Stimulated activated CD8-positive, alpha-beta memory T cell treated with anti-CD3 and anti-CD28 coated beads, Interleukin-12 subunit alpha, Interleukin-12 subunit beta, amount 100 ng/mL, for 4 hours (primary cell): ENCODE measurements around the gene AGT.

Source experiments
- DNase-seq: peaks from one replicate; pipeline ENCODE4 v3.0.0-alpha.2; 2020; ENCODE audit warnings: low read depth

Gene AGT

GRCh38 chr1:230713915-230714764, at the start of gene AGT:
Gene AGT (minus strand): TSS chr1:230714122. CDS start chr1:230710823, 3,299 bp downstream.
- no peak for DNase-seq

GRCh38 chr1:230761443-230762167, 47.7 kb upstream of the AGT start:
- DNase-seq, result no peak

GRCh38 chr1:230760360-230760827, 46.5 kb upstream of the AGT start:
- DNase-seq, result no peak

GRCh38 chr1:230759369-230760065, 45.6 kb upstream of the AGT start:
- DNase-seq, result no peak

- no peak for DNase-seq
These were observed 44.9 kb upstream of the AGT start for GRCh38 chr1:230758709-230759368.

- DNase-seq, result no peak
These were observed 44.2 kb upstream of the AGT start for GRCh38 chr1:230757856-230758708.

- DNase-seq, result no peak
These were observed 40.9 kb upstream of the AGT start for GRCh38 chr1:230754796-230755195.

GRCh38 chr1:230753586-230754251, 39.8 kb upstream of the AGT start:
- no peak for DNase-seq

- DNase-seq, result no peak
These were observed 39.3 kb upstream of the AGT start for GRCh38 chr1:230753191-230753585.

- DNase-seq, result no peak
These were observed 38.5 kb upstream of the AGT start for GRCh38 chr1:230752407-230752806.

GRCh38 chr1:230750986-230751625, 37.2 kb upstream of the AGT start:
- DNase-seq, result no peak

GRCh38 chr1:230750576-230750975, 36.7 kb upstream of the AGT start:
- DNase-seq, result no peak

- DNase-seq, result no peak
These were observed 35.7 kb upstream of the AGT start for GRCh38 chr1:230749635-230750034.

- no peak for DNase-seq
These were observed 35.2 kb upstream of the AGT start for GRCh38 chr1:230749150-230749549.

- no peak for DNase-seq
These were observed 34.2 kb upstream of the AGT start for GRCh38 chr1:230747890-230748800.

- DNase-seq, result no peak
These were observed 33.3 kb upstream of the AGT start, which contains the start of gene CAPN9 for GRCh38 chr1:230747127-230747730. Gene CAPN9 (plus strand): TSS chr1:230747388. CDS start chr1:230747497, 109 bp downstream.

GRCh38 chr1:230746617-230747016, 32.7 kb upstream of the AGT start:
- no peak for DNase-seq

GRCh38 chr1:230745071-230745470, 31.1 kb upstream of the AGT start:
- no peak for DNase-seq
